ENCODE data around the gene HOXD4. TPM values are rescaled to one million over a fixed set of nuclear protein-coding genes. Genes with fewer than 3 reads are reported as not detected.

The HOXD4 gene
- total RNA-seq, 1 donor from 2014 or later, result not detected

DNA sequence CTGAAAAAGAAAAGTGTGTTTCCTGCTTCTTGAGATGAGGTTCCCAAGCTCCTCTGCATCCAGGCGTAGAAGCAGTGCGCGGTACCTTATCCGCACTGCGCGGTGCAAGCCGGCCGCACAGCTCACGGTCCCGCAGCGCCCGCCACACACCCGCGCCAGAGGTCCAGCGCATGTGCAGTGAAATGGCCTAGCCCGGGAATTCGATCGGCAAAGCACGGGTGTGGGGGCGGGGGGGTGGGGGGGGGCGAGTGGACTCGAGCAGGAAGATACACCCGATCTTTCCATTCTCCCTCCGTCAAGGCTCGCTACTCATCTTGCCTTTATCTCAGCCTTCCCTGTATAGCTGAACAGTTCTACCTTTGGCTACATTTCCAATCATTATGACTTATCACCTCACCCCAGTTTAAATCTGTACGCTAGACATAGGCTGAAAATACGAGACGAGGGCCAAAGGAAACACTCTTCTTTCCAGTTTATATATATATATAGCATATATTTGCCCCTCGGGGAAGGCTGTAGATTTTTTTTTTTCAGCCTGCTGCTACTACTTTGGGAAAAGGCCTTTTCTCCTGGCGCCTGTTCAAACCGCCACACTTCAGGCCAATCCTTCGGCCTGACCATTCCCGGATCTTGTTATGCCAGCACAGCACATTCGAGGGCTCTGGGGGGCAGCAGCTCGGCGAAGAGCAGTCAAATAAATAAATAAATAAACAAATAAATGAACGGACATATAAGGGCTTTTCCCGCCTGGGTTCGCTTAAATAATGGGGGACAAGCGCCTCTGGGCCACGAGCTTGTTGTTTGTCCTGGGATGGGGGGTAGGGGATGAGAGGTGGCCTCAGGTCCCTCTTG lies 11.5 kb upstream of the HOXD4 start:
- TF ChIP-seq CTCF (IDR thresholded peaks at IDR 0.05), result no peak
- DNase-seq (no peak), ATAC-seq (ENCODE audit: low read depth) (no peak)
- Mint-ChIP-seq H3K27me3 (peaks cover 76% of the 10 kb centered on the region), H3K4me1 (peaks cover 22% of the 10 kb centered on the region), H3K36me3 (ENCODE audit: low read depth) (no peaks in the 10 kb centered on the region), H3K4me3 (no peak overlapping the region), H3K27ac (no peak overlapping the region), H3K9me3 (peaks cover 7% of the 10 kb centered on the region)
- ChIA-PET CTCF (interaction anchor here (0.6 to 3.0 kb wide), 6 partner anchors 9 to 452 kb away, joined by 4 to 15 read pairs (median 8); no protein-coding TSS in a partner anchor), POLR2A (no interaction called here)
- intact Hi-C loops (cut with micrococcal nuclease), result loop anchor here (1.0 to 10.0 kb wide), 6 partner anchors 315 to 1805 kb away; partner anchors contain the start of gene SP9

DNA sequence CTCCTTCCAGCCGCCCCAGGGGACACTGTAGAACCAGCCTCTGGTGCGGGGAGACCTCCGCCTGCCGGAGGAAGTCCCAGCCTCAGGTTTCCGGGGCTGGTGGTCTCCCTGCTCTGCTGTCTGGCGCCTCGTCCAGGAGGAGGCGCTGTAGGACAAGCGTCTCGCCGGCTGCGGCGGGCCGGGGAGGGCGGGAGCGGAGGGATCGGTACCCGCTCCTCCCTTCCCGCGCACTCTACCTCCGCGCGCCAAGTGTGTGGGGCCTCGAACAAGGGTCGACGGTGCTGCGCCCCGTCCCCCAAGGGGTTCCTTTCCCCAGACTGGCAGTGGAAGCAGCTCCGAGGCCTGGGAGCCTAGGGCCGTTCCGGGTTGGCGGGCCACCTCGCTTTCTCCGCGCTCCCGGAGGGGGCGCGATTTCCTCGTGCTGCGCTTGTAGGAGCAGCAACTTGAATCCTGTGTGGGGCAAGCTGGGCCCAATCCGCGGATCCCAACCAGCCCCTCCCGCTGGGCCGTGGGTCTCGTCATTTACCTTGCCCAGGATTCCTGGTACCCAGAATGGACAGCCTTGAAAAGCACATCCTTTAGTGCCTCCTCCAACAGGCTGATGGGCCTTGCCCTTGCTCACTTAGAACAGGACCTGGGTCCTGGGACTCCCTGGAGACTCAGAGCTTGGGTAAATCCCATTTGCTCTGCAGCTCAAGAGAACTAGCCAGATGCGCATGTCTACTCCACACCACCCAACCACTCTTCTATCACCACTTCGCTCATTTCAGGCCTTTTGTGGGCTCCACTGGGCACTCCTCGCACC lies 10.6 kb upstream of the HOXD4 start:
- peaks cover 7% of the 10 kb centered on the region for H3K9me3 Mint-ChIP-seq
- DNase-seq, result peak; percentile 39
- no peak overlapping the region for H3K27ac Mint-ChIP-seq
- no peak for TF ChIP-seq CTCF (IDR thresholded peaks at IDR 0.05)
- POLR2A ChIA-PET, result no interaction called here
- H3K4me1 Mint-ChIP-seq, result peaks cover 17% of the 10 kb centered on the region
- CTCF ChIA-PET, result interaction anchor here (0.6 to 3.0 kb wide), 7 partner anchors 10 to 511 kb away, joined by 3 to 15 read pairs (median 4); no protein-coding TSS in a partner anchor
- no peaks in the 10 kb centered on the region for H3K36me3 Mint-ChIP-seq (ENCODE audit: low read depth)
- peak overlapping the region; percentile 28 for H3K4me3 Mint-ChIP-seq
- H3K27me3 Mint-ChIP-seq, result peaks cover 74% of the 10 kb centered on the region
- ATAC-seq (ENCODE audit: low read depth), result peak; percentile 73
- intact Hi-C loops (cut with micrococcal nuclease), result loop anchor here (1.0 to 5.0 kb wide), 5 partner anchors 315 to 1007 kb away; no protein-coding TSS in a partner anchor

DNA sequence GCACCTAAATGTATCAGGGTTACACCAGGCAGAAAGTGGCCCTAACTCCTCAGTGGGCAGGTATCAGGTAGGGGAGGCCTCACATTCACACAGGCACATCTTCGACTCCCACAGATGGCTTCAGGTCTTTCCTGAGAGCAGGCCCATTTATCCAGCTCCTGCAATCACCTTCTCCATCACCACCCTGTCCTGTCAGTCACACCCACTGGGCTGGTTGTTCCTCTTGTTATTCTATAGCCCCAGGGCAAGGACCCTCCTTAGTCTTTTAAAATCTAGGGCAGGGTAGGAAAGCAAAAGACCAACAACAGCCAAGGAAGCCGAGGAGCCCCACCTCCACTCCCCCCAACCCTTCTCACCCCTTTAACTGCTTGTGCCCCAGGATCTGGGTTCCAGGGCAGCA lies 9.1 kb upstream of the HOXD4 start:
- POLR2A ChIA-PET, result no interaction called here
- CTCF ChIA-PET, result interaction anchor here (1.3 kb wide), 1 partner anchor 313 kb away, joined by 4 read pairs; no protein-coding TSS in a partner anchor
- Mint-ChIP-seq H3K4me1 (peaks cover 10% of the 10 kb centered on the region), H3K4me3 (no peak overlapping the region), H3K27ac (no peak overlapping the region), H3K36me3 (ENCODE audit: low read depth) (no peaks in the 10 kb centered on the region), H3K27me3 (peaks cover 77% of the 10 kb centered on the region), H3K9me3 (peaks cover 7% of the 10 kb centered on the region)
- intact Hi-C loops (cut with micrococcal nuclease), result loop anchor here (5.0 kb wide), 2 partner anchors 510 to 1005 kb away; no protein-coding TSS in a partner anchor
- TF ChIP-seq CTCF (IDR thresholded peaks at IDR 0.05), result no peak
- no peak for ATAC-seq (ENCODE audit: low read depth)
- DNase-seq, result no peak

DNA sequence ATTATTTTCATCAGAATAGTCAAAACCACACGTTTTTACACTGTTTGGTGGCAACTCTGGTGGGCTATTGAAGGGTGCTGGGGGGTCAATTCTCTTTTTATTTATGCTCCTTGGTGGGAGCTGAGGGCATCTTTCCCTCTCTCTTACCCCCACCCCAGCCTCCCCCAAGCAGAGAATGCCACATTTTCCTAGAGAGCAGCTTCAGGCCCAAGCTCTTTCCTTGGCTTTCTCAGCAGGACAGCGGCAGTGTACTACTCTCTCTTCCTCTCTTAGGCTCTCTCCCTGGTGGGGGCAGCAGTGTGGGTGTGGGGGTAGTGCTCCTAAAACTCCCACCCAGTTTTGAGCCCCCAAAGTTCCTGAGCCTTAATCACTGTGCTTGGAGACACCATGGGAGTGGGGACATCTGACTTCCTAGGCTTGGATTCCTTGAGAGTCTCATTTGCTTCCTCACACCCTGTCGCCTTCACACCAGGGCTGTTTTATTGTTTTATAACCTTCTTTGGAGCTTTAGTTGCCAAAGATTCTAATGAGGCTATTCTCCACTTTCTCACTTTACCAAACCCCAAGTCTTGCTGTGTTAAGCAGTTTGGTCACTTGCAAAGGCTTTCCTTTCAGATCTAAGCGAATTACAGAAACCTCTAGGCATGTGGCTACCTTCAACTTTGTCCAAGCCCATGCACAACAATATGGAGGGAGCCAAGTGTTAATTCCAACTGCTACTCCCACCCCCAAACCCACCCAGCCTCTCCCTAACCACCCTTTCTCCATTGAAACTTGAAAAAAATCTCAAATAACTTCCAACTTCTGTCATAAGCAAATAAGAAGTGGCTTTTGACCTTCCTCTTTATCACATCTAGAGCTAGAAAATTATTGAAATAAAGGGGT lies 6.0 kb upstream of the HOXD4 start:
- Mint-ChIP-seq H3K36me3 (ENCODE audit: low read depth) (no peaks in the 10 kb centered on the region), H3K4me1 (peaks cover 8% of the 10 kb centered on the region), H3K9me3 (no peaks in the 10 kb centered on the region), H3K27me3 (peaks cover 79% of the 10 kb centered on the region), H3K27ac (no peak overlapping the region), H3K4me3 (no peak overlapping the region)
- POLR2A ChIA-PET, result no interaction called here
- ATAC-seq (ENCODE audit: low read depth), result no peak
- no peak for TF ChIP-seq CTCF (IDR thresholded peaks at IDR 0.05)
- intact Hi-C loops (cut with micrococcal nuclease), result no loop called here
- no peak for DNase-seq
- CTCF ChIA-PET, result no interaction called here
